Uterus (tissue), 2 donors: ENCODE data around the gene CEP112.

Source experiments
- CTCF ChIP-seq, 4 experiments: fragments of 200-600 bp in 2 of 4; fragments of 450-650 bp in 2 of 4; sonication (generic) in 2 of 4; IDR thresholded peaks; one replicate each; pipeline ENCODE4 v1.5.1; 2016 to 2019; ENCODE audit warnings: antibody characterized with exemption in 4 of 4, mild to moderate bottlenecking in 2 of 4, moderate library complexity in 1 of 4
- POLR2A ChIP-seq, 2 donors: fragments of 450-650 bp; IDR thresholded peaks; one replicate each; pipeline ENCODE4 v1.6.1; 2016; ENCODE audit warnings: antibody characterized with exemption in 2 of 2, mild to moderate bottlenecking in 1 of 2, moderate library complexity in 1 of 2

DNA sequence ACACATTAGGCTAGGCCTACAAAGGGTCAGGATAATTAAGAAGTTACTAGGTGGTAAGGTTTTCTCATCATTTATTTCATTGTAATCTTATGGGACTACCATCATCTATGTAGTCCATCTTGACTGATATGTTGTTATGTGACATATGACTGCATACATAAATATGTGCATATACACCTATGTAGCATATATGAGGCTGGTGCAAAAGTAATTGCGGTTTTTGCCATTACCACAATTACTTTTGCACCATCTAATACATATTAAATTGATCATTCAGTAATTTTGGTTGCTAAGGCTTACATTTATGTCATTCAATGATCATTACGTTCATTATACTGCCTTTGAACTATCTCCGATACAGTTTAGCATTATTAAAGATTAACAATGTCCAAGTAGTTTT lies 462.7 kb downstream of the CEP112 start:
- TF ChIP-seq CTCF (IDR thresholded peaks at IDR 0.05) (no peak), POLR2A (IDR thresholded peaks at IDR 0.05) (no peak)
